AG09319 (cell line): ENCODE data around the gene UBE3A.

Source experiments
- DNase-seq: peaks from one replicate; pipeline ENCODE4 v3.0.0-alpha.2; 2010; ENCODE audit warnings: low read depth; ENCODE audit errors: extremely low read depth
- TF ChIP-seq, protein P1 (sequence below): IDR thresholded peaks from 2 replicates; pipeline ENCODE4 v1.5.1; 2011; ENCODE audit warnings: low read depth, mild to moderate bottlenecking, inconsistent platforms, low read length, moderate library complexity

Gene UBE3A

DNA sequence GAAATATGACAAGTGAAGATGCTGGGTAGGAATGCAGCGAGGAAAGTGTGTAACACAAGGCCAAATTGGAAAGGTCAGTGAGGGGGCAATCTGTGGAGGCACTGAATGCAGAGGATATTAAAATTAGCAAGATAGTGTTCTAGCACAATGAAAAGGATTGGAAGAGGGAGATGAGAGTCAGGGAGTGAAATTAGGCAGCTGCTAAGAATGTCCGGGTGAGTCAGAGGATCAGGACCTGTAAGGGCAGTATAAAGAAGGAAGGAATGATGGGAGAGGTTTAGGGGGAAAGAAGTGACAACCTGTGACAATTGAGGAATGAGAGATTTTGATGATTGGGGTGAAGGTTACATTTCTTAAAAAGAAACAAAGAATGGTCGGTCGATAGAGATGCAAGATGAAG lies 103.5 kb downstream of the UBE3A start:
- TF ChIP-seq, protein P1, sequence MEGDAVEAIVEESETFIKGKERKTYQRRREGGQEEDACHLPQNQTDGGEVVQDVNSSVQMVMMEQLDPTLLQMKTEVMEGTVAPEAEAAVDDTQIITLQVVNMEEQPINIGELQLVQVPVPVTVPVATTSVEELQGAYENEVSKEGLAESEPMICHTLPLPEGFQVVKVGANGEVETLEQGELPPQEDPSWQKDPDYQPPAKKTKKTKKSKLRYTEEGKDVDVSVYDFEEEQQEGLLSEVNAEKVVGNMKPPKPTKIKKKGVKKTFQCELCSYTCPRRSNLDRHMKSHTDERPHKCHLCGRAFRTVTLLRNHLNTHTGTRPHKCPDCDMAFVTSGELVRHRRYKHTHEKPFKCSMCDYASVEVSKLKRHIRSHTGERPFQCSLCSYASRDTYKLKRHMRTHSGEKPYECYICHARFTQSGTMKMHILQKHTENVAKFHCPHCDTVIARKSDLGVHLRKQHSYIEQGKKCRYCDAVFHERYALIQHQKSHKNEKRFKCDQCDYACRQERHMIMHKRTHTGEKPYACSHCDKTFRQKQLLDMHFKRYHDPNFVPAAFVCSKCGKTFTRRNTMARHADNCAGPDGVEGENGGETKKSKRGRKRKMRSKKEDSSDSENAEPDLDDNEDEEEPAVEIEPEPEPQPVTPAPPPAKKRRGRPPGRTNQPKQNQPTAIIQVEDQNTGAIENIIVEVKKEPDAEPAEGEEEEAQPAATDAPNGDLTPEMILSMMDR = no peak

GRCh38 chr15:25333049-25333448 lies 105.8 kb downstream of the UBE3A start:
- DNase-seq = no peak
- TF ChIP-seq, protein P1 = no peak

More for the DNA sequence above, 103.5 kb downstream of the UBE3A start:
- no peak for DNase-seq

GRCh38 chr15:25332306-25332705 lies 106.5 kb downstream of the UBE3A start:
- no peak for DNase-seq

GRCh38 chr15:25331860-25332259 lies 107.0 kb downstream of the UBE3A start:
- TF ChIP-seq, protein P1 = no peak
- no peak for DNase-seq

More at GRCh38 chr15:25332306-25332705, 106.5 kb downstream of the UBE3A start:
- TF ChIP-seq, protein P1 = no peak

DNA sequence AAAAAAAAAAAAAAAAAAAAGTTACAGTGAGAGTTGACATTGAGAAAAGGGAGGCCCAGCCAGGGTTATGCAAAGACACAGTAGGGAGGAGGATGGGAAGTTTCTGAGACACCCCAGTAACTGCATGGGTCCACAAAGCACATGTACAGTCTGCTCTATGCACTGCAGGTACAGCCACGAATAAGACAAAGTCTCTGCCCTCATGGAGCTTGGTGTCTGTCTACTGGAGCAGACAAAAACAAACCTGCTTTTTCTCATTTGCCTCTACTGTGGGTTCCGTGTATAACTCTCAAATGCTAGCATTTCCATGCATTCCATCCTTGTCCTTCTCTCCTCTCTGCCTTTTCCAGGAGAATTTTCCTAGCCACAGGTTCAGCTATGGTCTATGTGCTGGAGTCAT lies 107.4 kb downstream of the UBE3A start:
- DNase-seq = no peak
- TF ChIP-seq, protein P1 = no peak

GRCh38 chr15:25329696-25330095 lies 109.1 kb downstream of the UBE3A start:
- TF ChIP-seq, protein P1 = no peak
- DNase-seq = no peak

DNA sequence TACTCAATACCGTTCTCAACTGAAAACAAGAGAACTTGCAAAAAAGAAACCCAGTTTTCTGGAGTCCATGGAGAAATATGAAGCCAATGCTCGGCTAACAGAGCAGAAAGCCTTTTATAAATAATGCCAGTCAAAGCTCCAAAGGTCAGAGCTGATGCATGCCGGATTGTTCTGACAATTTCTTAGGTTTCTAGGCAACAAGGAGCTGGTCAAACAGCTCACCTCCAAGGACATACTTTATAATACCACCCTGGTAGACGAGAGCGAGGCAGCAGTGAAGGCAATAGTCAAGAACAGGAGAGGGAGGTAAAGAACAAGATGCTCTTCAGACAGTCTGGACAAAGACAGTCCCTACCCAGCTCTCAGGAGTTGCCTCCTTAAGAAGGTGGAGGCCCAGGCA lies 111.1 kb downstream of the UBE3A start:
- TF ChIP-seq, protein P1 = no peak
- DNase-seq = no peak
